Prostate gland (tissue), 2 donors: ENCODE data around the gene SLAIN2.

Source experiments
- POLR2A ChIP-seq: fragments of 450-650 bp; IDR thresholded peaks from one replicate; pipeline ENCODE4 v1.6.1; 2016; ENCODE audit warnings: antibody characterized with exemption, mild to moderate bottlenecking
- TF ChIP-seq, protein P1 (sequence below), 4 experiments: fragments of 200-600 bp in 2 of 4; fragments of 450-650 bp in 2 of 4; sonication (generic) in 2 of 4; IDR thresholded peaks; 1 replicate in 3 of 4; 2 replicates in 1 of 4; pipeline ENCODE4 v1.5.1; 2016 to 2019; ENCODE audit warnings: antibody characterized with exemption in 4 of 4, mild to moderate bottlenecking in 2 of 4, moderate library complexity in 2 of 4

DNA sequence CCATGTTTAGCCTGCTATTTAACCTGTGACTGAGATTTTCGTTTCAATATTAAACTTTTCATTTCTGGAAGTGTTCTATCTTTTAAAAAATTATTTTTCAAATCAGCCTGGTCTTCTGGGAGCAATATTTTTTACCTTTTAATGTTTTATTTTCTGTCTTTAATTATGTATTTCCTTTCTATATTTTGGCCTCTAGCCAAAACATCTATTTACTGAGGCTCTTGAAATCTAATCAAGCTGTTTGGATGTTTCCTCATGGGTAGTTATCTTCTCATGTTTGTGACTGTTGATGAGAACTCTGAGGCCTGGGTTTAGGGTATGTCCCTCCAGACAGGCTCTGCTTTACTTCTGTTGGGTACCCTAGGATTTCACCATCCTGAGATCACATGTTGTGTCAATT is 131.5 kb downstream of the SLAIN2 start:
- TF ChIP-seq POLR2A = no peak
- TF ChIP-seq, protein P1, sequence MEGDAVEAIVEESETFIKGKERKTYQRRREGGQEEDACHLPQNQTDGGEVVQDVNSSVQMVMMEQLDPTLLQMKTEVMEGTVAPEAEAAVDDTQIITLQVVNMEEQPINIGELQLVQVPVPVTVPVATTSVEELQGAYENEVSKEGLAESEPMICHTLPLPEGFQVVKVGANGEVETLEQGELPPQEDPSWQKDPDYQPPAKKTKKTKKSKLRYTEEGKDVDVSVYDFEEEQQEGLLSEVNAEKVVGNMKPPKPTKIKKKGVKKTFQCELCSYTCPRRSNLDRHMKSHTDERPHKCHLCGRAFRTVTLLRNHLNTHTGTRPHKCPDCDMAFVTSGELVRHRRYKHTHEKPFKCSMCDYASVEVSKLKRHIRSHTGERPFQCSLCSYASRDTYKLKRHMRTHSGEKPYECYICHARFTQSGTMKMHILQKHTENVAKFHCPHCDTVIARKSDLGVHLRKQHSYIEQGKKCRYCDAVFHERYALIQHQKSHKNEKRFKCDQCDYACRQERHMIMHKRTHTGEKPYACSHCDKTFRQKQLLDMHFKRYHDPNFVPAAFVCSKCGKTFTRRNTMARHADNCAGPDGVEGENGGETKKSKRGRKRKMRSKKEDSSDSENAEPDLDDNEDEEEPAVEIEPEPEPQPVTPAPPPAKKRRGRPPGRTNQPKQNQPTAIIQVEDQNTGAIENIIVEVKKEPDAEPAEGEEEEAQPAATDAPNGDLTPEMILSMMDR (IDR thresholded peaks at IDR 0.05) = no peak
